Keratinocyte (primary cell): ENCODE data around the gene FN3K. TPM values are rescaled to one million over a fixed set of nuclear protein-coding genes. Genes with fewer than 3 reads are reported as not detected.

Source experiments
- DNase-seq: peaks from one replicate; pipeline ENCODE4 v3.0.0-alpha.2; 2011; ENCODE audit warnings: low read depth, missing footprints, low spot score
- FAIRE-seq: peaks from 2 replicates; lab custom pipeline; 2011; peaks lifted over from hg19 to GRCh38; lab: Jason Lieb, UNC
- H2AFZ ChIP-seq: 2 replicates; pipeline ENCODE4 v1.6.0; 2012; ENCODE audit warnings: low read length, control low read depth, inconsistent platforms; ENCODE audit not compliant: control insufficient read depth
- H3K27ac ChIP-seq: 2 replicates; pipeline ENCODE4 v1.5.1; 2011; ENCODE audit warnings: low read length; ENCODE audit not compliant: control insufficient read depth, insufficient read depth
- H3K27me3 ChIP-seq: 3 replicates; pipeline ENCODE4 v1.6.0; 2011; ENCODE audit warnings: low read length; ENCODE audit not compliant: control insufficient read depth, insufficient read depth; ENCODE audit errors: extremely low read depth
- H3K36me3 ChIP-seq, 2 experiments: 2 replicates in 1 of 2; 3 replicates in 1 of 2; pipeline ENCODE4 v1.5.1; 2011; ENCODE audit warnings: low read length in 2 of 2, mild to moderate bottlenecking in 1 of 2; ENCODE audit not compliant: control insufficient read depth in 2 of 2, insufficient read depth in 2 of 2; ENCODE audit errors: extremely low read depth in 1 of 2
- H3K4me1 ChIP-seq: 3 replicates; pipeline ENCODE4 v1.5.1; 2011; ENCODE audit warnings: low read length; ENCODE audit not compliant: control insufficient read depth, insufficient read depth; ENCODE audit errors: extremely low read depth
- H3K4me2 ChIP-seq: 3 replicates; pipeline ENCODE4 v1.6.0; 2011; ENCODE audit warnings: low read depth, low read length; ENCODE audit not compliant: control insufficient read depth, insufficient read depth; ENCODE audit errors: extremely low read depth
- H3K4me3 ChIP-seq, 3 experiments: fragments of 200-600 bp in 1 of 3; sonication (generic) in 1 of 3; 2 replicates in 2 of 3; 3 replicates in 1 of 3; pipeline ENCODE4 v1.5.1; 2011 to 2016; ENCODE audit warnings: low read length in 3 of 3, mild to moderate bottlenecking in 3 of 3, control low read depth in 2 of 3, inconsistent platforms in 1 of 3, low read depth in 1 of 3, mixed read lengths in 1 of 3, mixed run types in 1 of 3, moderate library complexity in 1 of 3; ENCODE audit not compliant: control insufficient read depth in 2 of 3, insufficient read depth in 2 of 3; ENCODE audit errors: extremely low read depth in 1 of 3
- H3K79me2 ChIP-seq: 2 replicates; pipeline ENCODE4 v1.6.0; 2012; ENCODE audit warnings: low read length; ENCODE audit not compliant: control insufficient read depth, insufficient read depth
- H3K9ac ChIP-seq: 3 replicates; pipeline ENCODE4 v1.6.0; 2011; ENCODE audit warnings: low read length; ENCODE audit not compliant: control insufficient read depth, insufficient read depth; ENCODE audit errors: extremely low read depth
- H3K9me1 ChIP-seq: 3 replicates; pipeline ENCODE4 v1.6.0; 2011; ENCODE audit warnings: low read length; ENCODE audit not compliant: control insufficient read depth, insufficient read depth; ENCODE audit errors: extremely low read depth
- H3K9me3 ChIP-seq: 2 replicates; pipeline ENCODE4 v1.5.1; 2012; ENCODE audit warnings: low read depth, low read length; ENCODE audit not compliant: control insufficient read depth
- H4K20me1 ChIP-seq: 3 replicates; pipeline ENCODE4 v1.6.0; 2011; ENCODE audit warnings: low read length; ENCODE audit not compliant: control insufficient read depth, insufficient read depth; ENCODE audit errors: extremely low read depth
- EZH2 ChIP-seq: IDR thresholded peaks from one replicate; pipeline ENCODE4 v1.6.1; 2012; ENCODE audit warnings: inconsistent platforms, mild to moderate bottlenecking, low read length, moderate library complexity
- dilution Hi-C: fragments of 300-500 bp; cut with MboI; formaldehyde crosslinking; loops from one replicate; pipeline ENCODE4 v1.7.0; 2020; ENCODE audit warnings: low sequenced_read_pairs; ENCODE audit not compliant: extremely low pct_ligation_motif_present
- polyA plus RNA-seq, 5 experiments: library from polyadenylated mRNA; depleted of rRNA in 3 of 5; stranded (reverse) in 3 of 5; stranded (forward) in 1 of 5; unstranded in 1 of 5; fragments of >200 nt; gene quantifications; 1 replicate in 1 of 5; 2 replicates in 3 of 5; 3 replicates in 1 of 5; pipeline versions ENCODE4 v1.2.1 to v1.2.3, GENCODE V29; 2011 to 2012; ENCODE audit warnings: missing spikeins in 2 of 5, low read depth in 1 of 5, low replicate concordance in 1 of 5
- TF ChIP-seq, protein P1 (sequence below), 3 experiments: IDR thresholded peaks in 1 of 3; conservative IDR thresholded peaks in 1 of 3; optimal IDR thresholded peaks in 1 of 3; 2 replicates in 2 of 3; 3 replicates in 1 of 3; pipeline versions ENCODE3 to v1.5.1; 2011; ENCODE audit warnings: low read length in 3 of 3, mild to moderate bottlenecking in 3 of 3, moderate library complexity in 2 of 3, control low read depth in 1 of 3, inconsistent platforms in 1 of 3; ENCODE audit not compliant: insufficient read depth in 2 of 3; ENCODE audit errors: extremely low read depth in 1 of 3

The FN3K gene
- polyA plus RNA-seq, 1 donor (not counting 4 experiments of a cell fraction or from before 2014, with no cell fraction given): 0.10 TPM

DNA sequence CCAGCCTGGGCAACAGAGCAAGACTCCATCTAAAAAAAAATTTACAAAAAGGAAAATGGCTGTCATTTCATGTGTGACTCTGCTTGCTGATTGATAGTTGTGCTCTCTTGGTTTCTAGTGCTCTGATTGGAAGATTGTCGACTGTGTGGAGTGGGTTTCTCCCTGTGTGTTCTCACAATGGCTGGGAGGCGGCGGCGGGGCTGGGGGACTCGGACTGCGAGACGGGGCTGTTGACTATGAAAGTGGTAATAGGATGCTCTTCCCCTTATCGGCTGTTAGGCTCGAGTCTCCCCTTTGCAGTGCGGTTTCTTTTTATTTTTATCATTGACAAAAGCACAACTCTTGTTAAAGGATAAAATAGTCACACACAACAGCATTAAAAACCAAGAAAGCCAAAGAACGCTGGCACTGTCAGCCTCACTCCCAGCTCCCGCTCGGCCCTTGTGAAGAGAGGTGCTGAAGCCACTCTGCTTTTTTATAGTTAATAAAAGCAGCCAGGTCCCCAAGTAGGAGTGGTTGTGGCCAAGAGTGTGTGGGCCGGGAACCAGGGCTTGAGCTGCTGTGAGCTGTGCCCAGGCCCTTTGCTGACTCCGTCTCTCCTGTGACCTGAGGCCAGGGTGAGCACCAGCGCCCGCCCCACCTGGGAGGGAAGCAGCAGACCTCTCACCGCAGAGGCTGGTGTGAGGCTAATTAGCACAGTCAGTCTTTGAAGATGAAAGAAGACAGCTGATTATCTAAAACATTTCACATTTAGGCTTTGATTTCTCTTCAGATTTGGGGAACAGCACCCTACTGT lies 53.0 kb downstream of the FN3K start:
- no peak overlapping the region for H3K9ac ChIP-seq
- no peak overlapping the region for H3K4me3 ChIP-seq
- H3K9me1 ChIP-seq: peaks cover 3% of the 10 kb centered on the region
- H3K4me2 ChIP-seq: no peak overlapping the region
- H3K4me1 ChIP-seq: peaks cover 20% of the 10 kb centered on the region
- H3K79me2 ChIP-seq: peaks cover 36% of the 10 kb centered on the region
- no peak for DNase-seq
- no peak overlapping the region for H2AFZ ChIP-seq
- H3K27ac ChIP-seq: peak overlapping the region; percentile 95
- peaks cover 13% of the 10 kb centered on the region for H4K20me1 ChIP-seq
- TF ChIP-seq EZH2: no peak
- TF ChIP-seq, protein P1, sequence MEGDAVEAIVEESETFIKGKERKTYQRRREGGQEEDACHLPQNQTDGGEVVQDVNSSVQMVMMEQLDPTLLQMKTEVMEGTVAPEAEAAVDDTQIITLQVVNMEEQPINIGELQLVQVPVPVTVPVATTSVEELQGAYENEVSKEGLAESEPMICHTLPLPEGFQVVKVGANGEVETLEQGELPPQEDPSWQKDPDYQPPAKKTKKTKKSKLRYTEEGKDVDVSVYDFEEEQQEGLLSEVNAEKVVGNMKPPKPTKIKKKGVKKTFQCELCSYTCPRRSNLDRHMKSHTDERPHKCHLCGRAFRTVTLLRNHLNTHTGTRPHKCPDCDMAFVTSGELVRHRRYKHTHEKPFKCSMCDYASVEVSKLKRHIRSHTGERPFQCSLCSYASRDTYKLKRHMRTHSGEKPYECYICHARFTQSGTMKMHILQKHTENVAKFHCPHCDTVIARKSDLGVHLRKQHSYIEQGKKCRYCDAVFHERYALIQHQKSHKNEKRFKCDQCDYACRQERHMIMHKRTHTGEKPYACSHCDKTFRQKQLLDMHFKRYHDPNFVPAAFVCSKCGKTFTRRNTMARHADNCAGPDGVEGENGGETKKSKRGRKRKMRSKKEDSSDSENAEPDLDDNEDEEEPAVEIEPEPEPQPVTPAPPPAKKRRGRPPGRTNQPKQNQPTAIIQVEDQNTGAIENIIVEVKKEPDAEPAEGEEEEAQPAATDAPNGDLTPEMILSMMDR (optimal IDR thresholded peaks at IDR 0.05 in 1 of 3, IDR thresholded peaks at IDR 0.05 in 1 of 3, conservative IDR thresholded peaks at IDR 0.05 in 1 of 3; ENCODE audit: extremely low read depth in 1 of 3, insufficient read depth in 2 of 3, low read length in 3 of 3): no peak
- H3K9me3 ChIP-seq: no peaks in the 10 kb centered on the region
- H3K36me3 ChIP-seq: peaks cover 5 to 9% of the 10 kb centered on the region in 2 experiments
- dilution Hi-C loops: no loop called here
- no peaks in the 10 kb centered on the region for H3K27me3 ChIP-seq
- FAIRE-seq: no peak

DNA sequence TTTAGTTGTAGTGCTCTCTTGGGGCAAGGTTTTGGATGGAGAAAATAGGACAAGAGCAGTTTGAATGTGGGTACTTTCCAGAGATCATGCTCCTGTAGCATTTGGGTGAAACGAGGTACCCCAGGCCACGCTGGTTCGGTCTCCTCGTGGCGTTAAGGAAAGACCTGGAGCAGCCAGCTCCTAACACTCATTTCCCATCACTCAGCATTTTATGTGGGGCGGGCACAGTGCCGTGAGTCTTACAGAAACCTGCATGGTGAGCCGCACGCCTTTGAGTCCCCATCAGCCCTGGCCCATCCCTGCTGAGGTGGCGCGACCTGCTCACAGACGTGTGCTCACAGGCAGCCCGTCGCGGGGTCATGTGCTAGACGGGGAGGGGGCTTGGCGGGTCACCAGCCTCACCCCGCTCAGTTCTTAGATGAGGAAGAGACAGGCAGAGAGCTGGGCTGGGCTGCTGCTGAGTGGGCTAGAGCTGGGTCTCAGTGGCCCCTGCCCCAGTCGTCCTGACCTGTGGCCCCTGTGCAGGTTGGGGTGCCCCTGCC lies 53.7 kb downstream of the FN3K start:
- Histone ChIP-seq H4K20me1 (peaks cover 13% of the 10 kb centered on the region), H3K4me2 (no peak overlapping the region), H3K4me3 (no peak overlapping the region), H3K4me1 (peaks cover 20% of the 10 kb centered on the region), H3K9me3 (no peaks in the 10 kb centered on the region), H2AFZ (no peak overlapping the region), H3K9me1 (peaks cover 3% of the 10 kb centered on the region), H3K36me3 (peaks cover 3 to 9% of the 10 kb centered on the region in 2 experiments), H3K9ac (no peak overlapping the region), H3K27me3 (no peaks in the 10 kb centered on the region), H3K79me2 (peaks cover 40% of the 10 kb centered on the region), H3K27ac (no peak overlapping the region)
- FAIRE-seq (no peak), DNase-seq (no peak)
- dilution Hi-C loops: no loop called here
- TF ChIP-seq, protein P1 (optimal IDR thresholded peaks at IDR 0.05 in 1 of 3, IDR thresholded peaks at IDR 0.05 in 1 of 3, conservative IDR thresholded peaks at IDR 0.05 in 1 of 3; ENCODE audit: extremely low read depth in 1 of 3, insufficient read depth in 2 of 3, low read length in 3 of 3): no peak
